ENCODE data around the gene CDCA5.

DNA sequence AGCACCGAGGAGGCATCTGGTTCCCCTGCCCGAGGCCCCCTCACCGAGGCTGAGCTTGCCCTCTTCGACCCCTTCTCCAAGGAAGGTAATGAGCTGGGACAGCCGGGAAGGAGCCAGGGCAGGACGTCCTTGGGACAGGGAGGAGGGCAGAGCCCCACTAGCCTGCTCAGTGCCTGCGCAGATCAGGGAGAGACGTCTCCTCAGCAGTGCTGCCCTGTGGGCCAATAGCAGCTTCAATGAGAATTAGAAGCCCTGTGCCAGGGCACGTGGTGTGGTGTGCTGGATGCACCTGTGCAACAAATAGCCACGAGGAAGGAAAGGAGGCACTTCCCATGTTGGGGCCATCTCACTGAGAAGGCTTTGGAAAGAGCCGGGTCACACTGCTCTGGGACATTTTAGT is 48.3 kb downstream of the CDCA5 start:
- TF ChIP-seq, protein P1, sequence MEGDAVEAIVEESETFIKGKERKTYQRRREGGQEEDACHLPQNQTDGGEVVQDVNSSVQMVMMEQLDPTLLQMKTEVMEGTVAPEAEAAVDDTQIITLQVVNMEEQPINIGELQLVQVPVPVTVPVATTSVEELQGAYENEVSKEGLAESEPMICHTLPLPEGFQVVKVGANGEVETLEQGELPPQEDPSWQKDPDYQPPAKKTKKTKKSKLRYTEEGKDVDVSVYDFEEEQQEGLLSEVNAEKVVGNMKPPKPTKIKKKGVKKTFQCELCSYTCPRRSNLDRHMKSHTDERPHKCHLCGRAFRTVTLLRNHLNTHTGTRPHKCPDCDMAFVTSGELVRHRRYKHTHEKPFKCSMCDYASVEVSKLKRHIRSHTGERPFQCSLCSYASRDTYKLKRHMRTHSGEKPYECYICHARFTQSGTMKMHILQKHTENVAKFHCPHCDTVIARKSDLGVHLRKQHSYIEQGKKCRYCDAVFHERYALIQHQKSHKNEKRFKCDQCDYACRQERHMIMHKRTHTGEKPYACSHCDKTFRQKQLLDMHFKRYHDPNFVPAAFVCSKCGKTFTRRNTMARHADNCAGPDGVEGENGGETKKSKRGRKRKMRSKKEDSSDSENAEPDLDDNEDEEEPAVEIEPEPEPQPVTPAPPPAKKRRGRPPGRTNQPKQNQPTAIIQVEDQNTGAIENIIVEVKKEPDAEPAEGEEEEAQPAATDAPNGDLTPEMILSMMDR (conservative IDR thresholded peaks at IDR 0.05 in 1 of 2, IDR thresholded peaks at IDR 0.05 in 1 of 2; ENCODE audit: low read depth in 1 of 2, low read length in 2 of 2) = no peak
- TF ChIP-seq EZH2 (IDR thresholded peaks at IDR 0.05; ENCODE audit: low read length, missing control alignments) = no peak

Measured in fibroblast of lung (primary cell).